ENCODE results near the gene NCOA3. TPM values are rescaled to one million over a fixed set of nuclear protein-coding genes. Genes with fewer than 3 reads are reported as not detected.

NCOA3 gene
- total RNA-seq, 1 donor from 2014 or later = 21.6 TPM

DNA sequence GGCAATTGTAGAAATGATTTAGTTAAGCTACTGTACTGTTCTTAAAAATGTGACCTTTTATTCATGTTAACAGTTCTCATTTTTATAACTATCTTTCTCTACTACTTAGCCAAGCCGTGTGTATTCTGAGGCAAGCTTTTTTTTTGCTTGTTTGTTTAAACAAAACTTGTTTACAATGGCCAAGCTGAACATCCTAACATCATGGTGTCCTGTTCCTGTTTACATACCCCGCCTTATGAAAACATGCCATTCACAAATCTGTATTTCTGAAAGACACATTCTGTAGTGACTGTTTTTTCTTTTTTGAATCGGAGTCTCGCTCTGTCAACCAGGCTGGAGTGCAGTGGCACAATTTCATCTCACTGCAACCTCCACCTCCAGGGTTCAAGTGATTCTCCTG, 140.9 kb downstream of the NCOA3 start:
- ATAC-seq = no peak
- no peak for DNase-seq (ENCODE audit: missing footprints)
- intact Hi-C loops (cut with DNase I) = no loop called here

DNA sequence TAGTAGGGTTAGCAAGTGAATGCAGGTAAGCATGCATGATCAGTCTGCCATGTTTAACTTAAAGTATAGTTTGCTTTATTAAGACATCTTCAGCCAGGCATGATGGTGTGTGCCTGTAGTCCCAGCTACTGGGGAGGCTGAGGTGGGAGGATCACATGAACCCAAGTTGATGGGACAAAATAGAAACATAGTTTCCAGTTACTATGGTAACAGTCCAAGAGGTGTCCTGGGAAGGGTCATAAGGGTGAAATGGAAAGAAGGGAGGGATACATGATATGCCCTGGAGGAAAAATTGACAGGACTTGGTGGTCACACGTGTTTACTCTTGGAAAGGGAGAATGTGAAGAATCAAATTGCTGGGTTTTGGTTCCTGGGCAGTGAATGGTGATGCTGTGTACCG, 143.9 kb downstream of the NCOA3 start:
- ATAC-seq (no peak), DNase-seq (ENCODE audit: missing footprints) (no peak)
- intact Hi-C loops (cut with DNase I) = no loop called here

DNA sequence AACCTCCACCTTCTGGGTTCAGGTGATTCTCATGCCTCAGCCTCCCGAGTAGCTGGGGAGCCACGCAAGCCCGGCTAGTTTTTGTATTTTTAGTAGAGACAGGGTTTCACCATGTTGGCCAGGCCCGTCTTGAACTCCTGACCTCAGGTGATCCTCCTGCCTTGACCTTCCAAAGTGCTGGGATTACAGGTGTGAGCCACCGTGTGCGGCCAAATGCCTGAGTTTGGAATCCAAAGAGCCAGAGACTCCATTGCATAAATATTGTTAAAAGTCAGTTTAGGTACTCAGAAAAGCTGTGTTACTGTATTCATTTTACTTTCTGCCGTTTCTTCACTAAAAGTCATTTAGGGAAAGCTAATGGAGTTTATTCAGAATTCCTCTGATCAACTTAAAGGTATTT, 146.3 kb downstream of the NCOA3 start:
- ATAC-seq = no peak
- intact Hi-C loops (cut with DNase I) = no loop called here

DNA sequence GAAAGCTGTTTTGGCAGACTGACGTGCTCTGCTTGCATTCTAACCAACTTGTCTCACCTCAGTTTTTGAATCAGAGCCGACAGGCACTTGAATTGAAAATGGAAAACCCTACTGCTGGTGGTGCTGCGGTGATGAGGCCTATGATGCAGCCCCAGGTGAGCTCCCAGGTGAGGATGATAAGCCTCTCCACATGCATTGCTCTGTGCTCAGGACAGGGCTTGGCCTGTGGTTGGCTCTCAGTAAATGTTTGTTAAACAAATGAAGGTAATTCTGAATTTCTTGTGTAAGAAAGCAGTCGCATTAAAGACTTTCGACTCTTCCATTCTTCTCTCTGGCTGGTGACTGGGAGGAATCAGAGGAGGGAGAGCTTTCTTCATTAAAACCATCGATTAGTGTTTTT, 147.3 kb downstream of the NCOA3 start:
- intact Hi-C loops (cut with DNase I) = no loop called here
- DNase-seq (ENCODE audit: missing footprints) (no peak), ATAC-seq (no peak)

More for the DNA sequence above, 146.3 kb downstream of the NCOA3 start:
- DNase-seq (ENCODE audit: missing footprints) = no peak

DNA sequence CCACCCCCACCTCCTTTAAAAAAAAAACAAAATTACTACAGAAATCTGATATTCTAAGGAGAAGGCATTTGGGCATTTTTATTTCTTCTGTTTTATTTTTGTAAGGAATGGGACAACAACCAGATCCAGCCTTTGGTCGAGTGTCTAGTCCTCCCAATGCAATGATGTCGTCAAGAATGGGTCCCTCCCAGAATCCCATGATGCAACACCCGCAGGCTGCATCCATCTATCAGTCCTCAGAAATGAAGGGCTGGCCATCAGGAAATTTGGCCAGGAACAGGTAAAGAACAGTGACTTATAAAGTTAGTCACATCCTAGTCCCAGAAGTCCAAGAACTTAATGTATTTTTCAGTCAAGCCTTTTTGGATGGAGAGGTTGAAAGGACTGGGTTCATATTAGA, 150.6 kb downstream of the NCOA3 start:
- DNase-seq (ENCODE audit: missing footprints) = no peak
- intact Hi-C loops (cut with DNase I) = no loop called here

DNA sequence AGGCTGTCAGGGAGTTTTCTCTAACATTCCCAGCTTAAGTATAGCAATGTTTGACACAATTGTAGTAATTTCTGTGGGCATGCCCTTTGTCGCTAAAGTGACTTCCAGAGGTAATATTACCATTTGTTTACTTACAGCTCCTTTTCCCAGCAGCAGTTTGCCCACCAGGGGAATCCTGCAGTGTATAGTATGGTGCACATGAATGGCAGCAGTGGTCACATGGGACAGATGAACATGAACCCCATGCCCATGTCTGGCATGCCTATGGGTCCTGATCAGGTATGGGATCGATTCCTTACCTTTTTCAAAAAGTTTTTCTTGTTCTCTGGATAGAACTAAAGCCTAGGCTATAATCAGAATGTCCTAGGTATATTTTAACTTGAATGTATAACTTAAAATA, 151.1 kb downstream of the NCOA3 start:
- no peak for DNase-seq (ENCODE audit: missing footprints)
- intact Hi-C loops (cut with DNase I) = no loop called here
- no peak for ATAC-seq

More for the DNA sequence above, 150.6 kb downstream of the NCOA3 start:
- no peak for ATAC-seq

DNA sequence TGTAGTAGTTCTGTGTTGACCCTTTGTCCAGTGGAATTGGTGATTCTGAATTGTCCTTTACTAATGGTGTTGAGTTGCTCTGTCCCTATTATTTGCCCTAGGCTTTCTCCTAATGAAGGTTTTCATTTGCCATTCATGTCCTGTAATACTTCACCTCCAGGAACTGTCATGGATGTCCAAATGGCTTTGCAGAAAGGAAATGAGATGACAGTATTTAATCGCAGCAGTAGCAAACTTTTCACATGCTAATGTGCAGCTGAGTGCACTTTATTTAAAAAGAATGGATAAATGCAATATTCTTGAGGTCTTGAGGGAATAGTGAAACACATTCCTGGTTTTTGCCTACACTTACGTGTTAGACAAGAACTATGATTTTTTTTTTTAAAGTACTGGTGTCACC, 152.2 kb downstream of the NCOA3 start:
- intact Hi-C loops (cut with DNase I) = no loop called here
- no peak for DNase-seq (ENCODE audit: missing footprints)
- ATAC-seq = no peak

DNA sequence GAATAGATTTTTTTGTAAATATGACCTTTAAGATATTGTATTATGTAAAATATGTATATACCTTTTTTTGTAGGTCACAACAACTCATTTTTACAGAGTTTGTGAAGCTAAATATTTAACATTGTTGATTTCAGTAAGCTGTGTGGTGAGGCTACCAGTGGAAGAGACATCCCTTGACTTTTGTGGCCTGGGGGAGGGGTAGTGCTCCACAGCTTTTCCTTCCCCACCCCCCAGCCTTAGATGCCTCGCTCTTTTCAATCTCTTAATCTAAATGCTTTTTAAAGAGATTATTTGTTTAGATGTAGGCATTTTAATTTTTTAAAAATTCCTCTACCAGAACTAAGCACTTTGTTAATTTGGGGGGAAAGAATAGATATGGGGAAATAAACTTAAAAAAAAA, 152.7 kb downstream of the NCOA3 start:
- no peak for ATAC-seq
- no peak for DNase-seq (ENCODE audit: missing footprints)
- intact Hi-C loops (cut with DNase I) = no loop called here

DNA sequence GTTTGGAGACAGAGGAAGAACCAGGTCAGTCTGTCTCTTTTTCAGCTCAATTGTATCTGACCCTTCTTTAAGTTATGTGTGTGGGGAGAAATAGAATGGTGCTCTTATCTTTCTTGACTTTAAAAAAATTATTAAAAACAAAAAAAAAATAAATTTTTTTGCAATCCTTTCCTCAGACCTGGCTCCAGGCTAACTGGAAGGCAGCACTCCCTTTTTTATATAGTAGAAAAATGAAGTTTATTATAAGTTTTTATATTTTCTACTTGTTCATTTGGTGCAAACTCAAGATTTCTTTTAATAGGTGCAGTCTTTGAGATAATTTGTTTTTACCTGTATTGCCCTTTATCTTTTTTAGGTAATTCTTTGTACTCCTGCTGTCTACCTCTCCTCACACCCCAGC, 153.9 kb downstream of the NCOA3 start:
- ATAC-seq = no peak
- no peak for DNase-seq (ENCODE audit: missing footprints)
- intact Hi-C loops (cut with DNase I) = no loop called here

DNA sequence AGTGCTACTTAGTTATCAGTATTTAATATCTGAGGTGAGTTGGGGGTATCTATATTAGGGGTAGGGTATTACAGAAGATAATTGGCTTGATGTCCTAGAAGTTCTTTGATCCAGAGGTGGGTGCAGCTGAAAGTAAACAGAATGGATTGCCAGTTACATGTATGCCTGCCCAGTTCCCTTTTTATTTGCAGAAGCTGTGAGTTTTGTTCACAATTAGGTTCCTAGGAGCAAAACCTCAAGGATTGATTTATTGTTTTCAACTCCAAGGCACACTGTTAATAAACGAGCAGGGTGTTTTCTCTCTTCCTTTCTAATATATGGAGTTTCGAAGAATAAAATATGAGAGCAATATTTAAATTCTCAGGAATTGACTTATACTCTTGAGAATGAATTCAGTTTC, 154.6 kb downstream of the NCOA3 start:
- no peak for ATAC-seq
- no peak for DNase-seq (ENCODE audit: missing footprints)
- intact Hi-C loops (cut with DNase I) = no loop called here

DNA sequence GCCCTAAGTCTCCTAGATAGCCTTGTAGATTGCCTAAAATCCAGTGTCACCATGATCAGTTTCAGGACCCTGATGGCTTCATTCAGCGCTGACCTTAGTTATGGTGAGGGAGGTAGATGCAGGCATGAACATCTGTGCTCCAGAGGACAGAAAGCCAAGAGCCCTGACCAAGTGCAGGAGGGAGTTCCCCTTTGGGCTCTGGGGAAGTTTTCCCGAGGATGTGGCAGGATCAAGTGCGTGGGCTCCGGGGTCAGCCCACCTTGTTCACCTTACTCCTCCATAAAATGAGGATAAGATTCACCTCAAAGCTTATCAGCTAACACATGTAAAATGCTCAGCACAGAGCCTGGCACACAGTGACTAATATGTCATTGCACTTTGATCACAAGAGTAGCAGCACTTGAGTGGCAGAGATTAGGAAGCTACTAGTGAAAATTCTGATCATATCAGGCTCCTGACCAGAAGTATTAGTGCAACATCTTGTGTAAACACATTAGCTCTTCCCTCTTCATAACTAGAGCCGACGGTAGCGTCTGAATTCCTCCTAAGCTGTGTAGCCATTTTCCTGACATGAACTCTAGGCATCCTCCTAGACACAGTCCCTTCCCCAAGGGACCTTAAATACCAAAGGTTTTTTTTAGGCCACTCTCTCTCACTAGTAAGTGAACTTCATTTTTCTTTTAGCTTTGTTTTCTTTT, 158.4 kb downstream of the NCOA3 start:
- intact Hi-C loops (cut with DNase I) = no loop called here
- DNase-seq (ENCODE audit: missing footprints) = no peak

DNA sequence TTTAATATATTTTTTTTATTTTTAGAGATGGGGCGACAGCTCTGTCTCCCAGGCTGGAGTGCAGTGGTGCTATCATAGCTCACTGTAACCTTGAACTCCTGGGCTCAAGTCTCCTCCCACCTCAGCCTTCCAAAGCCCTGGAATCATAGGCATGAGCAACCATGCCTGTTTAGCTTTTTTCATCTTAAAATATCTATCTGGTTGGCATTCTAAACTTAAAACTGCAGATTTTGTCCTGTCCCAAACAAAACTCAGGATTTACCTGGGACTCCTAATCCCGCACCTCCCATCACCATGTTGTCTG, 158.9 kb downstream of the NCOA3 start:
- DNase-seq (ENCODE audit: missing footprints) (no peak), ATAC-seq (no peak)

More for the DNA sequence above, 158.4 kb downstream of the NCOA3 start:
- no peak for ATAC-seq

DNA sequence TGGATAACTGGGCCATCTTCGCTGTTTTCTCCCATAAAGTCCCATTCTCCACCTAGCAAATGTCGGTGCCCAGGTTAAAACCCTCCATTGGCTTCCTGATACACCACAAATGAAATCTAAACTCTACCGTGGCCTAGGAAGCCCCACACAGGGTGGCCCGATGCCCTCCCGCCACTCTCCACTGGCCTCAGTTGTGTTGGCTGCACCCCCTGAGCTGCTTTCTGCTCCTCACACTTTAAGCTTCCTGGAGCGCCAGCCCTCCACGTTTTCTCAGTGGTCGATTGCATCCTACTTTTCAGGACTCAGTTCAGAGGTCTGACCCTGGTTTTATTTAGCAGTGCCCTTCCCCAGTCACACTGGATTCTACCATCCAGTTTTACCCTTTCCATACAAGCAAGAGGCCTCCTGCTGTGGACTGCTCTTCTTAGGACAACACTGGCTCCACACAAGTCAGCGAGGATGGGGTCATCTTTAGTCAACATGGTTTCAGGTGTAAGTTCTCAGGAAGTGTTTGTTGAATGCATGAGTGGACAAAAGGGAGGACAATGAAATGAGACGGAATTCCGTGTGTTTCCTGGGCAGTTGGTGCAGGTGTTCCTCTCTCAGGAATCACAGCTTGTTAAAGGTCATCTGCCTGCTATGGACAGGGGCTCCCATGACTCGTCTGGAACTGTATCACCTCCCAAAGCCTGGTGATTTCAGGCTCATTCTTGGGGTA, 159.5 kb downstream of the NCOA3 start:
- intact Hi-C loops (cut with DNase I) = no loop called here
- DNase-seq (ENCODE audit: missing footprints) (no peak), ATAC-seq (no peak)

More for the DNA sequence above, 158.9 kb downstream of the NCOA3 start:
- intact Hi-C loops (cut with DNase I) = no loop called here

DNA sequence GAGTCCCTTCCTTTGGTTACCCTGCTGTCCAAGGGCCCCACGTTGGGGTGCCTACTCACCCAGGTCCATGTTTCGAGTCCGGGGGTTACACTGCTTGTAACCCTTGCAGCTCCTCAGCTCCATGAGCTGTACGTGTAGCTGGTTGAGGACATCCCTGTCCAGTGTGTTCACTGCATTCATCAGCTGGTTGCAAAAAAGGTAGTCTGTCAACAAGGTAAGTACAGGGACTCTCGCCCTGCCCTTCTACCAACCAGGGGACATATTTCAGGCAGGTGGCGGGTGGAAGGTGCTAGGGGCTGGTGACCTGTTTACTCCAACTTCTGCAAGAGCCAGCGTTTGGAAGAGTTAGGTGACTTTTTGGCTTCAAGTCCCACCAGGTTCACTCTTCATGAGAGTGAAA, 160.0 kb downstream of the NCOA3 start:
- DNase-seq (ENCODE audit: missing footprints) = no peak
- intact Hi-C loops (cut with DNase I) = no loop called here
- no peak for ATAC-seq

DNA sequence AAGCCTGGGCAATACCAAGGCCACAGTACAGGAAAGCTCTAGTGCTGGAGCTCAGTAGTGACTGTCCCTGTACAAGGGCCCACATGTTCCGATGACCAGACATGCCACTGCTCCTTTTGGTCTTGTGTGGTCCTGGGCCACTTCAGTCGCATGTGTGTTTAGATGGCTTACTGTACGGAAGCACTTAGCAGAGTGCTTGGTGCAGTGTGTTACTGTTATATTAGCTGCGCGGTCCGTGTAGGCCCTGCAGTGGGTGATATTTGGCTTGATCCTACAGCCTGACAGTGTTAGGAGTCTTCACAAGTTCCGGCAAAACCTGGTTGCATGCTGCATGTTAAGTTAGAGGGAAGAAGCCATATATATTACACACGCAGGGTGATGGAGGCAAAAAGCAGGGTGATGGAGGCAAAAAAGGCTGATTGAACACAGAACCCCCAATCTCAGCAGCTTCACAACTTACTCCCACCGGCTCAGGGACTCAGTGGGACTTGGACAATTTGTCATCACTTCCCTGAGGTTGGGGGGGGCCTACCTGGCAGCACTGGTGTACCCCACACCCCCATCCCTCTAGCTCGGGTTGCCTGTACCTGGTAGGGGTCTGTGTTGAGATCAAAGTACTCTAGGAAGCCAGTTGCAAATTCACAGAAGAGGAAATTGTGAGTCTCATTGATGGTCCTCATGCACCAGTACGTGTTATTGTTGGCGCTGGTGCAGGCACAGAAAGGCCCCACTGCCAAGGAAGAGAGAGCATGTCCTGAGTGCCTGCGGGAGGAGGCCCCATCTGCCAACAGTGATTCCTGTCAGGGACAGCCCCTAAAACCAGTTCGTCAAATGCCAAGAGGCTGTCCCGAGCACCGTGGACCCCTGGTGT, 161.0 kb downstream of the NCOA3 start:
- intact Hi-C loops (cut with DNase I) = loop anchor here (1.0 kb wide), 1 partner anchor 959 kb away; no protein-coding TSS in a partner anchor
- ATAC-seq (no peak), DNase-seq (ENCODE audit: missing footprints) (no peak)

DNA sequence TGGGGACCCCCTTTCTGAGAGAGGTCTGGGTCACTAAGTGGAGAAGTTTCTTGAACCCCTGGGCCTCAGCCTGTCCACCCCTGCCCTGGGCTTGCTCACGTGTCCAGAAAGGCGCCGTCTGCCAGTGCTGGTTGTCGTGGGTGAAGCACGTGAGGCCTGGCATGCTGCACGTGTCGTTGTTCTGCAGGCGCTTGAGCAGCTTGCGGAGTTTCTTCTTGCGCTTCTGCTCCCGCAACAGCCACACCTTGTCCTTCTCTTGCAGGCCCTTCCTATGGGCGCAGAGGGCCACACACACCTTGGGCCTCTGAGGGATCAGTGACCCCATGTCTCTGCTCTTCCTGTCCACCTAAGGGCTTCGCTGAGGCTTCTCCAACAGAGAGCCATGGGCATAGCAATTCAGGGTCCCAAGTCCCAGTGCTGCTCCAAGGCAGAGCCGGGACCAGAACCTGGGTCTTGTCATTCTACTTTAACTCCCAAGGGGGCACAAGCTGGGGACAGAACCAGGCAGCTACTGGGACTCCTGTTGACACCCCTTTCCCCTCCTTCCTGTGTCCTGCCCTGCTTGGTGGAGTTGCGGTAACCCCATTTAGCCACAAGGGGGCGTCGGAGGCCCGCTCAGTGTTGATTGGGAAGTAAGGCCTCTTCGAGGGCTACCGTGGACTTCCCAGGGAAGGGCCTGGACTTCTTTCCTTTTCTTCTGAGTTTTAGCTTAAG, 161.8 kb downstream of the NCOA3 start:
- intact Hi-C loops (cut with DNase I) = loop anchor here (1.0 kb wide), 1 partner anchor 958 kb away; no protein-coding TSS in a partner anchor
- peak; percentile 92 for DNase-seq (ENCODE audit: missing footprints)
- ATAC-seq = peak; percentile 82

DNA sequence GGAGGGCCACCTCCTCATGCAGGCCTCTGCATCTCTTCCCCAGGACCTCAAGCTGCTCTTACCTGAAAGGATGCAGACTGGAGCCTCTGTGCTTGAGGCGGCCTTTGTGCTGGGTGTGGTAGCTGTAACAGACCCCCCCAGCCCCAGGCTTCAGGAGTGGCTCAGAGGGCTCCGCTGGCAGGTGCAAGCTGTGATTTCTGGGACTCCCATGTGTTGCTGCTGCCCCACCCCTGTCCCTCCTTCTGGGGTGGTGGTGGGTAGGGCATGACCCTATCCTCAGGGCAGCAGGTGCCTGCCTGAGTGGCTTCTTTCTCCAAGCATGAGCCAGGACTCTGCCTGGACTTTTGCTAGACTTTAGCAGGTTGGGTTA, 162.4 kb downstream of the NCOA3 start:
- intact Hi-C loops (cut with DNase I) = no loop called here
- no peak for ATAC-seq

DNA sequence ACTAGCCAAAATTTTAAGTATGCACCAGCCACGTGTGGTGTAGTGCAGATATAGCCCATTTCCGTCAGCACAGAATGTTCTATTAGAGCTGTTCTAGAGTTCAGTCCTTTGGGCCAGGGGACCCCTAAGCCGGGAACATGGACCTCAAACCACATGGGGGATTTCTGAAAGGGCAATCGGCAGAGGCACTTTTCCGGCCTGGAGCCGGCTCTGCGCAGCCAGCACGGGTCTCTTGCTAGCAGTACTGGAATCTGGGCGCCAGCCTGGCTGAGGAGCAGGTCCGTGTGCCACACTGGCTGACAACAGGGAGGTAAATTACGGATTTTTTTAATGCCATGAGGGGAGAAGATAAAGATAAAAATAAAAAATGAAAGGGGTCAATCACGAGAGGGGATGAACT, 163.1 kb downstream of the NCOA3 start:
- intact Hi-C loops (cut with DNase I) = no loop called here
- ATAC-seq = no peak
- peak; percentile 2 for DNase-seq (ENCODE audit: missing footprints)

More for the DNA sequence above, 162.4 kb downstream of the NCOA3 start:
- no peak for DNase-seq (ENCODE audit: missing footprints)

Data from Right ventricle myocardium inferior (tissue), 1 donor.